Hypothalamus (tissue), 51 donors: ENCODE data around the gene ISCA1.

Experiments used
- DNase-seq, 51 donors: peaks; one replicate each; lab custom pipeline; 2025; lab: John Stamatoyannopoulos, UW

The ISCA1 gene

DNA sequence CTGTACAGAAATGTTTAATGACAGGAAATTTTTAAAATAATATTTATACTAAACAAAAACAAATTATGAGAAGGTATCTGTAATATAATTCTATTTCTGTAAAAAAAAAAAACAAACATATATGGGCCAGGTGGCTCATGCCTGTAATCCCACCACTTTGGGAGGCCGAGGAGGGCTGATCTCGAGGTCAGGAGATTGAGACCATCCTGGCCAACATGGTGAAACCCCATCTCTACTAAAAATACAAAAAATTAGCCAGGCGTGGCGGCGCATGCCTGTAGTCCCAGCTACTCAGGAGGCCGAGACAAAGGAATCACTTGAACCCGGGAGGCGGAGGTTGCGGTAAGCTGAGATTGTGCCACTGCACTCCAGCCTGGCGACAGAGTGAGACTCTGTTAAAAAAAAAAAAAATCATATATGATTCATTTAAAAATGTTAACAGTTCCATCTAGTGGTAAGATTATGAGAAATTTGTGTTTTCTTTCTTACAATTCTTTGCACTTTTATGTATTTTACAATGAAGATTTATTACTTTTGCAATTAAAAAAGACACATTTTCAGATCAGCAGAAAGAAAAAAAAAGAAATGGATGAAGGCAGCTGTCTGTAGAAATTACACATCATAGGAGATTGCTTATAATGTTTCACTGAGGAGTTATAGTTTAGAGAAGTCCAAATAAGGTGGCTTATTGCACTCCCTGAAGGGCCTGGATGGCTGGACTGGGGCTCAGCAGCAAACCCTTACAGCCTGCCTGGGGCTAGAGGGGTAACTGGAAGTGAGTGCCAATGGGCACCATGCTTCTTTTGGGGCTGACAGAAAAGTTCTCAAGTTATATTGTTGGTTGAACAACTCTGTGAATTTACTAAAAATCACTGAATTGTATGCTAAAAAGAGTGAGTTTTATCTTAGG lies 43.2 kb downstream of the ISCA1 start:
- no peak for DNase-seq

DNA sequence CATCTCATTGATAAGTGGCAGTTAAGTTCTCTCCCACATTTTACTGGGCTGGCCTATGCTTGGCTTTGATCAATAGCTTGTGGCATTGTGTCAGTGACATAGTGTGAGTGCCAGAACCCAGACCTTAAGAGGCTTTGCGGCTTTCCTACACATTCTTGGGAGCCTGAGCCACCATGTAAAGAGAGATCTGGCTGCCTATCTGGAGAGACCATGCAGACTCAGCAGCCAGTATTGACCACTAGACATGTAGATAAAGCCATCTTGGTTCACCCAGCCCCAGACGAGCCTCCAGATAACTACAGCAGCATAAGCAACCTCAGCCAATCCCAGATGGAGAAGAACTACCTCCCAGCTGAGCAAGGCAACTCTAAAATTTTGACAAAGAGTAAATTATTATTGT lies 51.5 kb downstream of the ISCA1 start:
- no peak for DNase-seq

DNA sequence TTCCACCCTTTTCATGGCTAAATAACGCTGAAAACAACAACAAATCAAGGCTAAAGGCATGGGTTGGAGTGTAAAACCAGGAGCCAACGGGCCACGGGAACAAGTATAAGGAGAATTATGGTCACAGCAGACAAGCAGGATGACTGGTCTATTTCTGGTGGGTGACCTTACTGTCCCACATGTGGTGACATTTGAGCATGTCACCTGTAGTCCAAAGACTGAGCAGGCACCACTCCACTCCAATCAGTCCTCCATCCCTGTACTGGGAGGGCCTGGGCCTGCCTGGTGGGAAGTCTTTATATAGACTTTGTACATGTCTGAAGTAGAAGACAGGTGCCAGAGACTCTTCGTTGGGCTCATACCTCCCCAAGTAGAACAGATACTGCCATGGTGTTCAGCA lies 59.7 kb downstream of the ISCA1 start:
- no peak for DNase-seq

DNA sequence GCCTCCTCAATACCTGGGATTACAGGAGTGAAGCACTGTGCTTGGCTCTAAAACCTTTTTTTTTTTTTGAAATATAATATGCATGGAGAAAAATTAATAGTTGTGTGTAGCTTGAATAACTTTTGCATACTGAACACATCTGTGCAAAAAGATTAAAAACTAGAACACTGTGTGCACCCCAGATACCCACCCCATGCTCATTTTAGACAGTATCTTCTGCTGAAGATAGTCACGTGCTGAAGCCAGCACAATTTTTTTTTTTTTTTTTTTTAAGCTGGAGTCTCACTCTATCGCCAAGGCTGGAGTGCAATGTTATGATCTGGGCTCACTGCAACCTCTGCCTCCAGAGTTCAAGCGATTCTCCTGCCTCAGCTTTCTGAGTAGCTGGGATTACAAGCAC lies 62.7 kb downstream of the ISCA1 start:
- no peak for DNase-seq

DNA sequence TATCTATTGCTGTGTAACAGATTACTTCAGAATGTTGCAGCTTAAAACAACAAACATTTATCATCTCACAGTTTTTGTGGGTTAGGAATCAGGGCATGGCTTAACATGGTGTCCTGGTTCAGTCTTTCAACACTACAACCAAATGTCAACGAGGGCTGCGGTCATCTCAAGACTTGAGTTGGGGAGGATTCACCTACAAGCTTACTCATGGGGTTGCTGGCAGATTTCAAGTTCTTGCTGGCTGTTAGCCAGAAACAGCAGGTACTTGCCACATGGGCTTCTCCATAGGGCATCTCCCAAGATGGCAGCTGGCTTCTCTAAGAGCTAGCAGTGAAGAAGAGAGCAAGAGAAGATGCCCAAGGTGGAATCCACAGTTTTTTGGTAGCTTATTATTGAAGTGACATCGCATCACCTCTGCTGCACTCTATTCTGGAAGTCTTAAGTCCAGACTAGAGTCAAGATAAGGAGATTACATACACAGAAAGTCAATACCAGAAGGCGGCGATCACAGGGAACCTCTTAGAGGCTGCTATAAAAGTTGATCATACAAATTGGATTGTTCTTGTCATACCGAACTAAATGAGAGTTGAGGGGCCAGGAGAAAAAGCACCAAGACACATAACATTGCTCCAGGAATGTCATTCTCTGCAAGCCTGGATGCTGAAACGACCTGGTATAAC lies 65.1 kb downstream of the ISCA1 start:
- DNase-seq = no peak
